Colon (tissue), 2 donors: ENCODE results near the gene CABLES1.

ENCODE experiments used
- FAIRE-seq: peaks from 2 replicates; lab custom pipeline; 2012; peaks lifted over from hg19 to GRCh38; lab: Jason Lieb, UNC
- donor health status: control.
- donor health status: control.

The CABLES1 gene

DNA sequence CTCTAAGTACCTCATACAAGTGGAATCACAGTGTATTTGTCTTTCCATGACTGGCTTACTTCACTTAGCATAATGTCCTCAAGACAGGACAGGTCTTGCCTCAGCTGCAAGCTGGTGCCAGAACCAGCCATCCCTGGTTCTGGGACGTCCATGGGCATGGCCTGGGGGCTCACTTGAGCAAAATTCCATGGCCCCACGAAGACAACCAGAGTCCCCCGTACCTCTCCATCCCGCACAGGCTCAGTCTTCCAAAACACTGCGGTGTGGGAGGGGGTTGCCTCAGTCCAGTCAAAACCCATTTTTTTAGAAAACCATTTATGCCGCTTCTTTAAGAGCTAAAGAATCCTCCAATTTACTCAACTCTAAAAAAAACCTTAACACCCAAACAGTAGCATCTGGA lies 21.7 kb upstream of the CABLES1 start:
- FAIRE-seq: no peak

GRCh38 chr18:23114171-23114881 lies 21.0 kb upstream of the CABLES1 start:
- no peak for FAIRE-seq

DNA sequence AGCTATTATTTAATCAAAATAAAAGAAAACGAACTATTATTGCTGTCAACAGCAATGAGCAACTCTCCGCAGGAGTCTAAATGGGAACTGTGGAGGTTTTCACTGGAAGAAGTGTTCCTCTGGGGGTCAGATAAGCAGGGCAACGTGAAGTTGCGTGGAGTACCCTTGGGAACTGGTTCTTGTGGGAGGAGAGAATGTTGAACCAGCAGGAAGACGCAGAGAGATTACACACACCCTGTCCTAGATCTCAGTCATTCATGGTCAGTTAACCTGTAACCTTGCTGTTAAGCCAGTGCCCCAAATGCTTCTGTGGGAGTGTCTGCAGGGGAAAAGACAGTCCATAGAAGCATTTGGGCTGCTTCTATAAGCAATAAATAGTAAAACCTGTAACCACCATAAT lies 20.4 kb upstream of the CABLES1 start:
- FAIRE-seq: no peak

GRCh38 chr18:23115683-23116096 lies 19.6 kb upstream of the CABLES1 start:
- FAIRE-seq: no peak

GRCh38 chr18:23121133-23121532 lies 14.2 kb upstream of the CABLES1 start:
- no peak for FAIRE-seq

DNA sequence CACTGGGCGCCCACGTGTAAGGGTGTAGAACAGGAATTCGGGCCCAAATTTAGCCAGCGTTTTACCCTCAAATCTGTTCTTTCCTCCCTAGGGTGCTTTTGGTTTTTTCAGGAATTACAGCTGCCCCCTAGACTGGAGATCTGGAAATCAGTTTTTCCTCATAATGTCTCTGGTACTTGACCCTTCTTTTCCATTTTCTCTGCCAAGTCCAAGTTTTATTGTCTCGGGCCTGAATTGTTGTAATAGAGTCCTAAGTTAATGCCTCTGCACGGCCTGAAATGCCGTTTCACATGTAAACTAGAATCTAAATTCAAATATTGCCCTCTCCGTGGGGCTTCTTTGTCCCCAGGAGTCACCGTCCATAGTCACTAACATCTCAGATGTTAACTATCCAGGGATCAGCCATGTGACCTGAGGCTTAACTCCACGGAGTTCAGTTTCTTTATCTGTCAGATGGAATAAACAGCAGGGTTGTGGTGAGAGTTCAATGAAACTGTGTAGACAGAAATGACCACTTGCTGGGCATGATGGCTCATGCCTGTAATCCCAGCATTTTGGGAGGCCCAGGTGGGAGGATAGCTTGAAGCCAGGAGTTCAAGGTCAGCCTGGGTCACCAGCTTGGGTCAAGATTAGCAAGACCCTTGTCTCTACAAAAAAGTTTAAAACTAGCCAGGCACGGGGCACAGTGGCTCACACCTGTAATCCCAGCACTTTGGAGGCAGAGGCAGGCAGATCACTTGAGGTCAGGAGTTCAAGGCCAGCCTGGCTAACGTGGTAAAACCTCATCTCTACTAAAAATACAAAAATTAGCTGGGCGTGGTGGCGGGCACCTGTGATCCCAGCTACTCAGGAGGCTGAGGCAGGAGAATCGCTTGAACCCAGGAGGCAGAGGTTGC lies 12.7 kb upstream of the CABLES1 start:
- FAIRE-seq: no peak

- no peak for FAIRE-seq
Observed at GRCh38 chr18:23126376-23127056, 8.8 kb upstream of the CABLES1 start.

DNA sequence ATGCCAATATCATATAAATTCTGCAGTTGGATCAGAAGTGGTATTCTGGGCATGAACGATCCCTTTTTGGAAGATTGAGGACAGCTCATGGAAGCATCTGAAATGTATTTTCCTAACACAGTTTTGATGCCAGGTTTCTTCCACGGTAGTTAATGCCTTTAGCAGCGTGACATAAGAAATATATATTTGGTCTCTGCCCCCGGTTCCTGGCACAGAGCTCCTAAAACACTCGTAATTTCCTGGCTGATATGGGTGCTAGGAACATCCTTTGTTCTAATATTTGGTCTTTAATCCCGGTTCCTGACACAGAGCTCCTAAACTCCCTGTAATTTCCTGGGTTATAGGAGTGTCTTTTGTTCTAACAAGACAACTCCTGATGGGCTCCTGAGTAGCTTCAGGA lies 8.2 kb upstream of the CABLES1 start:
- no peak for FAIRE-seq

- FAIRE-seq: no peak
Observed at GRCh38 chr18:23129355-23130002, 5.8 kb upstream of the CABLES1 start.

DNA sequence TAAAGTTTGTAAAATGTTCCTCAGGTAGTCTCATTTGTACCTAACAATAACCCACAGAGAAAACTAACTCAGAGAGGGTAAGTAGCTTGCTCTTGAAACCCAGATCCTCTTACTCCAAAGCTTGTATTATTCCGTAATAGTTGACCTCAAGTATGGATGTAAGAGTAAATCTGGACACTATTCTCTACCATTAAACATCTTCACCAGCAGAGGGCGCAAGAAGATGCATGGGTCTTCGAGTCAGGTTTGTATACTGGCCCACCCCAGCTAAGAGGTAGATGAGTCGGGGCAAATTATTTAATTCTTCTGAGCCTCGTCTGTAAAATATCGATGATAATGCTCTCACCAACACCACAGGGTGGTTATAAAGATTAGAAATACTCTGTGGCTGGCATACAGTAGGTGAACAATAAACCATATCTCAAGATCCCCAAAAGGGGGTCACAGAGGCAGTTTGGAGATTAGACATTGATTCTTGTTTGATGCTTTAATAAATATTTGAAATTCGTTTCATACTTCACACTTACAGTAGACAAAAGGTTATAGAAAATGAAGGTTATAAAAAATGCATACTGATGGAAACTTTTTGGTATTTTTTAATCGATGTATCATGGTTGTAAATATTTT lies 3.5 kb upstream of the CABLES1 start:
- FAIRE-seq: no peak

DNA sequence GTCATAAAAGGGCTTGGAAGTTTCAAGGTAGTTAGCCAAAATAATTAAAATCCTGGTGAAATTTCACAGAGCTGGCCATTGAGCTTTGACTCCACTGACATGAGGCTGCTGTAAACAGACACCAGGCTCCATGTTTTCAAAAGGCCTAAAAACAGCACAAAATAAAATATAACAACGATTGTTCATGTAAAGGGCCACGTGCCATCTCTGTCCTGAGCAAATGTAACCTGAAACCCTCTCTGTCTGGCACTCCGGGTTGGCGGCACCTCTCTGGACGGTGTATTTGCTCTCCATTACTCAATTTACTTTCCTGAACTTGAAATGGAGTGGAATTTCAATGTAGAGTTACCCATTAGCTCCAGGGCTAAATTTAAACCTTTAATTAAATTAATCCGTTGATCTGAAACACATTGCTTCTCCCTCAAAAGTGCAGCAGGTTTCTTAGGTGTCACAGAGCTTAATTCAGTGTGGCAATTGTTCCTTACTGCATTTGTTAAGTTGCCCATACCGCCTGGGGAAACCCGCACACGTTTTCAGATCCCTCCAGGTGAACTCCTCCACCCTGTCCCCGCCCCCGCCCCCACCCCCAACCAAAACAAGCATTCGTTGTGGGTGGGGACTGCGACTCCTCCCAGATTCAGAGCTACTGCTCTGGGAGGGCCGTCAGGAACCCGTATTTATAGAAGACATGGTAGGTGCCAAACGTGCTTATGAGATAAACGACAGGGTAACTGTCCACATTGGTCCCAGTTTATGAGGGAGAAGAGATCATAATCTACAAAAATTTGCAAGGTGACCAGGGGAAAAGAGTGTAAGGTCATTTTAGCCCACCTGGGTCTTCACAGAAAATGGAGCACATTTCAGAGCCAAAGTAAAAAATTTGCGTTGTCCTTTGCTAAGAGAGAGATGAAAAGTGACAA lies 1.2 kb upstream of the CABLES1 start:
- FAIRE-seq: no peak

GRCh38 chr18:23135550-23136325 lies 453 bp downstream of the CABLES1 start:
- no peak for FAIRE-seq

DNA sequence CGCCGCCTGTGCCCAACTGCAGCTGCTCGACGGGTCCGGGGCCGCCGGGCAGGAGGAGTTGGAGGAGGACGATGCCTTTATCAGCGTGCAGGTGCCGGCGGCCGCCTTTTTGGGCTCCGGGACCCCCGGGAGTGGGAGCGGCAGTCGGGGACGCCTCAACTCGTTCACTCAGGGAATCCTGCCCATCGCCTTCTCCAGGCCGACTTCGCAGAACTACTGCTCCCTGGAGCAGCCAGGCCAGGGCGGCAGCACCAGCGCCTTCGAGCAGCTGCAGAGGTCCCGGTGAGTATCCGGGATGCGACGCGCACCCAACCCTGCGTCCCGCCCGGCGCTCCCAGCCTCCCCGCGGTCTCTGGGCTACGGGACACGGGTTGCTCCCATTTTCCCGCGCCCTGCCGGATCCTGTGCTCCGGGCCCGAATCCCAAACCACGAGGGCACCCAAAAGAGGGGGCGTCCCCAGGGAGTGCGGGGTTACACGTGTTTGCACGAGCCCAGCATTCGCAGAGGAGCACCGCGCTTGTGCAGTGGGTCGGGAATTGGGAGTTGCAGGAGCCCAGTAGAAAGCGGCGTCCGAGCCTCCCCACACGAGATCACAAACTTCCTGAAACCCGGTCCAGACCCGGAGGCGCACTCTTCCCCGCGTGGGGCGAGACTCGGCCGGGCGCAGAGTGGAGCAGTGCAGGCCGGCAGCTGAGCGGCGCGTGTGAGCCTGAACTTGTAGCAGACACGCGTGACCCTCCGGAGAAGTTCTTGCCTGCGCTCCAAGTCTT lies 1.2 kb downstream of the CABLES1 start:
- no peak for FAIRE-seq

DNA sequence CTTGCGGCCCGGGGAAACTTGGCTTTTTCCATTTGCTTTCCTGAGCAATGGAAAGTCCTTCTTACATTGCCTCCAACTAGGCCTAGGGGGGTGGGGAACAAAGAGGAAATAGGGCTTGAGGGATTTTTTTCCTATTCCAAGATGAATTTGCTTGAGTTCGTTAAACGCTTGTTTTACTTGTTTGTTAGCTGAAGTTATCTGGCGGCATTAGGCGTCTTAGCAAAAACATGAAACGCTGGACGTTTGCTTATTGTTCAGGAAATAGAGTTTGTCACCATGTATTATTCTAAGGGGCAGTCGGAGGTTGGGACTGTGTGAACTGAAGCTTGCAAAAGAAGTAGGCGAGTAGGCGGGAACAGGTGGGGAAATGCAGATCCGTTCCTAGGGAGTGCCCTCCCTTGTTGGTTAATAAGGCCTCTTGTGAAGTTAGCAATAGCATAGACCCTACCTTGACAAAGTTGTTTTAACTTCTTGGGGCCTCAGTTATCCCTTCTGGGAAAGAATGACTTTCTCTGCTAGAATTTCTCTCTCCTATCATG lies 1.9 kb downstream of the CABLES1 start:
- no peak for FAIRE-seq

GRCh38 chr18:23137788-23138216 lies 2.5 kb downstream of the CABLES1 start:
- no peak for FAIRE-seq

DNA sequence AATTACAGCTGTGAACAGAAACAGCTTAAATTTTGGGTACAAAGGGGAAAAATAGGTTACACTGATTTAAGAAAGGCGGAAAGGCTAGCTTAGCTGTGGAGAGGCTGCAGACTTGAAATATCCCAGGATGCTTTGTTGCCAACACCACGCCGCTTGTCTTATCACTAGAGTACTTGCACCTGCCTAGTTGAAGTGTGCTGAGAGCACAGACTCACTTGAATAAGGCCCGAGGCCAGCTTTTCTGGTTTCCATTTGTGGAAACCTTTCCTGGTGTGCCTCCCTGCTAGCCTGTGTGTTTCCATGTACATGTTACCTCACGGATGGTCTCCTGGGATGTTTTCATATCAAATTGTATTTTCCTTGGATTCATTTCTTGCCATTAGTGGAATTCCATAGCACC lies 3.2 kb downstream of the CABLES1 start:
- FAIRE-seq: no peak

DNA sequence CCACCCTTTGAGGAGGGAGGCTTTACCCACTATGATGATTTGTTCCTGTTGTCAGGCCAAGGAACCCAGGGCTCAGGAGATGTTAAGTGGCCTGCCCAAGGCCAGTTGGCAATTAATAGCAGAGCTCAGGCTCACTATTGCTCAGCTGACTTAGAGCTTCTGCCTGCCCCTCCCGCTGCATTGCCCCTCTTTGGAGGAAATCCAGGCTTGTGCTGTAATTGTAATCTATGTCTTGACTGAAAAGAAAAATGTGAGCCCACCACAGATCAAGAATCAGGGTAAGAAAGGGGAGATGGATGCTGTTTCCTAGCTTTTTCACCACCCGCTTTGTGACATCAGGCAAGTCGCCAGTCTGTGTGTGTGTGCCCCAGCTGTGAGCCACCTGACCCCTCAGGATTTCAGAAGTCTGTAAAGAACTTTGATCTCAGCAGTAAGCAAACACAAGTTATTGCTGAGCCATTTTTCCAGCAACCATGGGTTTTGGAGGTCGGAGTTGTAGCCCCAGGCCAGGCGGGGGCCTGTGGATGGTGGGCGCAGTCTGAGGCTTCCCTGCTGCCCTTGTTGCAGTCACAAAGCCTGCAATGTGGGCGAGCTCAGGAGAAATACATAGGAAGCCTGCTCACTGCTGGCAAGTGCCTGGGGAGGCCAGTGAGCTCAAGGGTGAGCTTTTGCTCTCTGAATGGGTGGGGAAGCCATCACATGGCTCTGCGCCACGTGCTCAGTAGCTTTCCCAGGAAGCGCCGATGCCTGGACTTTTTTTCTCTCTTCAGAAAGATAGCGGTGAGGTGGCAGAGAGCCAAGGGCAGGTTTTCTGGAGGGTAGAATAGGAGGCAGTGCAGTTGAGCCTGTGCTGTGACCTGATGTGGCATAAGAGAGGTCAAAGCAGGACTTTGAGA lies 6.1 kb downstream of the CABLES1 start:
- FAIRE-seq: no peak
